ENCODE results near the gene RAB30.
"Not testable (repeated sequence)": the region's sequence is repeated elsewhere in the genome, so short reads cannot be mapped to it uniquely, and the experiment has no call there.

Gene RAB30

DNA sequence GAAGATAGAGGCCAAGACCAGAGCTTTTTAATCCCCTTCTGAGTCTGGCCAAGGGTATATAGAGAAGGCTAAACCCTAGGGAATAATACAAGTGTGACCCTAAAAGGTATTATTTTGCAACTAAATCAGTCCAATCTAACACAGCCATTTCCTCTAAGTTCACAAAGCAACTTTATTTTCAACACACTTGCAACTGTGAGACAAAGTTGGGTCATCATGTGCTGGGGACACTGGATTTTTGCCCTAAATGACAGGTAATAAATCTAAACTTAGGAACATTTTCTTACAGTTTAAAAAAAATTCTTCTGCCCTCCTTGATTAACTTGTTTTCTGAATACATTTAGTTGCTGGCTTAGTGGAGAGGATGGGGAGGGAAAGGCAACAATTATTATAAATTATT, 91.9 kb downstream of the RAB30 start:
- no peak for DNase-seq

- no peak for DNase-seq
Measured at GRCh38 chr11:82978422-82979099, 93.1 kb downstream of the RAB30 start.

- DNase-seq = no peak
Measured at GRCh38 chr11:82976786-82977185, 94.9 kb downstream of the RAB30 start.

GRCh38 chr11:82975882-82976281, 95.8 kb downstream of the RAB30 start:
- no peak for DNase-seq

DNA sequence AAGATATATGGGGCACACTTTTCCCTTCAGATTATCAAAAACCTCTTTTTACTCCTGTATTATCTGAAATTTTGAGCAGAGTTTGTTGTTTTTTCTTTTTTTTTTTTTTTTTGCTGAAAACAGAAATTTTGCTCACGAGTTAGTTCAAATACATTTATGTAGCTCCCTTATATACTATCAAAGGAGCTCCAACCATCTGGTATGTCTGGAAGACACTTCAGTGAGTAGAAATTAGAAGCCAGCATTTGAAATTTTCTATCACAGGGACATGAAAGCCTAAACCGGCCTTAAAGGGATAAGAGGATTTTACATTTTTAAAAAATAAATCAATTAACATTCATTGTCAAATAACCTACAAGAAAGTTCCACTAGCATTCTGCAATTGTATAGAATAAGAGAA, 96.8 kb downstream of the RAB30 start:
- no peak for DNase-seq

DNA sequence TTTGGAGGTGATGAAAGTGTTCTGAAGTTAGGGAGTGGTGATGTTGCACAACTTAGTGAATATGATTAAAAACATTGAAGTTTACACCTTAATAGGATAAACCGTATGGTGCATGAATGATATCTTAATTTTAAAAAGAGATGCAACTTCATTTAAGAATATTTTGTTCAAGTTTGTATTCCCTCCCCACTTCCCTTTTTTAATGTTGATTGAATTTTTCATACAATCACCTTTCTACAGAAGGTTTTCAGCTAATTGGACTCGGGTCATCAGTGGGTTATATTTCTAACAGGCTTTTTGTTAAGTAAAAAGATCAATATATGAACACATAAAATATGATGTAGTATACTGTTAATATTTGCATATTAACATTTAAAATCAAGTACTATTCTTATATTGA, 97.6 kb downstream of the RAB30 start:
- DNase-seq = no peak

GRCh38 chr11:82972103-82972502, 99.6 kb downstream of the RAB30 start:
- DNase-seq = no peak

DNA sequence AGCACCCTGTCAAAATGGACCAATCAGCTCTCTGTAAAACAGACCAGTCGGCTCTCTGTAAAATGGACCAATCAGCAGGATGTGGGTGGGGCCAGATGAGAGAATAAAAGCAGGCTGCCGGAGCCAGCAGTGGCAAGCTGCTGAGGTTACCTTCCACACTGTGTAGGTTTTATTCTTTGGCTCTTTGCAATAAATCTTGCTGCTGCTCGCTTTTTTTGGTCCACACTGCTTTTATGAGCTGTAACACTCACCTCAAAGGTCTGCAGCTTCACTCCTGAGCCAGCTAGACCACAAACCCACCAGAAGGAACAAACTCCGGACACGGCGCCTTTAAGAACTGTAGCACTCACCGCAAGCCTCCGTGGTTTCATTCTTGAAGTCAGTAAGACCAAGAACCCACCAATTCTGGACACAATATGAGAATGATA, 100.2 kb downstream of the RAB30 start:
- DNase-seq = not testable (repeated sequence)

DNA sequence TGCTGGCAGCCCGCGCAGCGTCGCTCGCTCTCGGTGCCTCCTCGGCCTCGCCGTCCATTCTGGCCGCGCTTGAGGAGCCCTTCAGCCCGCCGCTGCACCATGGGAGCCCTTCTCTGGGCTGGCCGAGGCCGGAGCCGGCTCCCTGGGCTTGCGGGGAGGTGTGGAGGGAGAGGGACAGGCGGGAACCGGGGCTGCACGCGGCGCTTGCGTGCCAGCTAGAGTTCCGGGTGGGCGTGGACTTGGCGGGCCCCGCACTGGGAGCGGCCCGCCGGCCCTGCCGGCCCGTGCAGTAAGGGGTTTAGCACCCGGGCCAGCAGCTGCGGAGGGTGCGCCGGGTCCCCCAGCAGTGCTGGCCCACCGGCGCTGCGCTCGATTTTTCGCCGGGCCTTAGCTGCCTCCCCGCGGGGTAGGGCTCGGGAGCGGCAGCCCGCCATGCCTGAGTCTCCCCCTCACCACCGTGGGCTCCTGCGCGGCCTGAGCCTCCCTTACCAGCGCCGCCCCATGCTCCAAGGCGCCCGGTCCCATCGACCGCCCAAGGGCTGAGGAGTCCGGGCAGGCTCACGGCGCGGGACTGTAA, 101.1 kb downstream of the RAB30 start:
- DNase-seq = not testable (repeated sequence)

DNA sequence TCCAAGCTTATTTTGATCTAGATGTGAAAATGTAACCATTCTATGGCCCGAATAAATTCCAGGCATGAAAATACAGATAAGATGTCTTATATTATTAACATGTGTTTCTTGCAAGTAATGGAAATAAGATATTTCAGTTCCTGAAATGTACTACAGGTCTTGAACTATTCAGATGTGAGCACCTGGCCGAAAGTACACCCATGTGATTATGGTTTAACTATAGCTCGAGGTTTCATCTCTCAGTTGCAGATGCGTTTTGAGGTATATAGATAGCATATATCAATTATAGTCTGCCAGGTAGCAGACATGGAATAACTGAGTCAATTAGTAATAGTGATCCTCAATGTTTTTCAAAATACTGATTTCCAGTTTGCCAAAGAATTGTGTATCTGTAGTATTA, 101.9 kb downstream of the RAB30 start:
- DNase-seq = no peak

GRCh38 chr11:82967381-82967780, 104.3 kb downstream of the RAB30 start:
- DNase-seq = no peak

GRCh38 chr11:82962021-82962420, 109.7 kb downstream of the RAB30 start:
- DNase-seq = not testable (repeated sequence)

DNA sequence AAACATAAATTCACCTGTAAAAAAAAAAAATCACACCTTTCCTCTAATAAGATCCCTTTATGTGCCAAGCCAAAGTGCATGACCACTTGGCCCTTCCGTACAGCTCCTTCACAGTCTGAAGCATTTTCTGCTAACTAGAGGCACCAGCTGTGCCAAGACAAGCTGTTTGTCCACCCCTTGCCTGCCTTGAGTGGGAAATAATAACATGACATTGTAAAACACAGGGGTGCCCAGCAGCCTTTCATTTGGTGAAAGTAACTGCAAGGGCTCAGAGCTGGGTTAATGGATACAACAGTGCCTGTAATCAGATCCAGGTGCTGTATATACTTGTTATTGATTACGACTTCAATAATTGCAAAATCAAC, 110.9 kb downstream of the RAB30 start:
- DNase-seq = peak in 1 of 2 experiments; percentile 33

DNA sequence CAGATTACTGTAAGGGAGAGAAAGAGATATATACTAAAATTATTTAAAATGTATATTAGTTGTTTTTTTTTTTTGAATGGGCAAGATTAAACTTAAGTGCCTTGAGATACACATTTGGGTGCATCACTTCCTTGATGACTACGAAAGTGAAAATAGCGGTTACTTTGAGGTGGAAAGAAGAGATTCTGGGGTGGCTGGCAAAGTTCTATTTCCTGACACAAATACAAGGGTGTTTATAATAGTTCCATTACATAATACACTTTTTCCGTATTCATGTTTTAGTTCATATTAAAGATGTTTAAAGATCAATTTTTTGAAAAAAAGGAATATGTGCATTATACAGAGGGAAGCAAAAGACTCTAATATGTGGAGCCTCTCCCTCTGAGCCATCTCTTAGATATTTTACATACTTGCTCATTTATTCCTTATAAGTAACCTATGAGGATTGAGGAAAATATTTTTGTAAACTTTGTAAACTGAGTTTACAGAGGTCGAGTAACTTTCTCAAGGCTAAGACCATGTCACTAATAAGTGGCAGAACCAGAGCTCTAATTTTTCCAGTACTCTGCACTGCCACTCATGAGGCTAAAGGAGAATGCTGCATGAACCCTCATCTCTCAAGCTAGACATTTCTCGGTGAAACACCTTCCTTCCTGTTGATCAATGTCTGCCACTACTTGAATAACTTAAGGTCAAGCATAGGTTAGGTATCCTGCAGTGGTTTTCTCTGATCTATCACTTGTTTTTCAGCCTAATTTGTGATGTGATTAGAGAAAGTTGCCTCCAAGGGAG, 111.5 kb downstream of the RAB30 start:
- no peak for DNase-seq

- DNase-seq = not testable (repeated sequence)
Measured at GRCh38 chr11:82955736-82956453, 115.8 kb downstream of the RAB30 start.

GRCh38 chr11:82950502-82950901, 121.2 kb downstream of the RAB30 start:
- not testable (repeated sequence) for DNase-seq

DNA sequence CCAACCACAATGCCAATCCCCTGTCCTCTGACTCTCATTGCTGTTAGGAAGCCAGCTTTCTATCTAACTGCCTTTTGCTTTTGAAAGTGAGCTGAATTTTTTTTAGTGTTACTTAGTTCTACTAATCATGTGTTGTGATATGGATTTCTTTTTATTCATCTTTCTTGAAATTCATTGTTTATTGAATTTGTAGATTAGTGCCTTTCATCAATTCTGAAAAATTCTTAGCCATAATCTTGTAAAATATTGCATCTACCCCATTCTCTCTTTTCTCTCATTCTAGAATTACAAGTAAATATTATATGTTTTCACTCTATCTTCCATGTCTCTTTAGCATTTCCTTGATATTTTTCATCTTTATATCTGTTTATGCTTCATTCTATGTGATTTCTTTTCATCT, 122.3 kb downstream of the RAB30 start:
- no peak for DNase-seq

GRCh38 chr11:82945682-82946081, 126.0 kb downstream of the RAB30 start:
- no peak for DNase-seq

DNA sequence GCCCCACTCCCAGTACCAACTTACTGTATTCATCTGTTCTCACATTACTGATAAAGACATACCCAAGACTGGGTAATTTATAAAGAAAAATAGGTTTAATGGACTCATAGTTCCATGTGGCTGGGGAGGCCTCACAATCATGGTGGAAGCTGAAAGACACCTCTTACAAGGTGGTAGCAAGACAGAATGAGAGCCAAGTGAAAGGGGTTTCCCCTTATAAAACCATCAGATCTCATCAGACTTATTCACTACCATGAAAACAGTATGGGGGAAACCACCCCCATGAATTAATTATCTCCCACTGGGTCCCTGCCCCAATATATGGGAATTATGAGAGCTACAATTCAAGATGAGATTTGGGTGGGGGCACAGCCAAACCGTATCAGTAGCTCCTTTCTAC, 126.7 kb downstream of the RAB30 start:
- not testable (repeated sequence) for DNase-seq

GRCh38 chr11:82944198-82944597, 127.5 kb downstream of the RAB30 start:
- no peak for DNase-seq

GRCh38 chr11:82943430-82943829, 128.3 kb downstream of the RAB30 start:
- not testable (repeated sequence) for DNase-seq

- no peak for DNase-seq
Measured at GRCh38 chr11:82942376-82942775, 129.3 kb downstream of the RAB30 start.

- DNase-seq = no peak
Measured at GRCh38 chr11:82939456-82939855, 132.2 kb downstream of the RAB30 start.

Measured in NCI-H2081 (cell line).